Activated CD8-positive, alpha-beta memory T cell treated with anti-CD3 and anti-CD28 coated beads, Interleukin-2, amount 50 U/mL, for 1 hour (primary cell): ENCODE results near the gene TTC12.

ENCODE experiments used
- DNase-seq: peaks from one replicate; pipeline ENCODE4 v3.0.0-alpha.2; 2020; ENCODE audit errors: extremely low read depth

Gene TTC12

GRCh38 chr11:113373981-113374560 lies 59.7 kb downstream of the TTC12 start:
- no peak for DNase-seq

GRCh38 chr11:113375402-113375801 lies 61.0 kb downstream of the TTC12 start:
- DNase-seq, result no peak

- DNase-seq, result no peak
Observed at GRCh38 chr11:113376156-113376555, 61.8 kb downstream of the TTC12 start.

DNA sequence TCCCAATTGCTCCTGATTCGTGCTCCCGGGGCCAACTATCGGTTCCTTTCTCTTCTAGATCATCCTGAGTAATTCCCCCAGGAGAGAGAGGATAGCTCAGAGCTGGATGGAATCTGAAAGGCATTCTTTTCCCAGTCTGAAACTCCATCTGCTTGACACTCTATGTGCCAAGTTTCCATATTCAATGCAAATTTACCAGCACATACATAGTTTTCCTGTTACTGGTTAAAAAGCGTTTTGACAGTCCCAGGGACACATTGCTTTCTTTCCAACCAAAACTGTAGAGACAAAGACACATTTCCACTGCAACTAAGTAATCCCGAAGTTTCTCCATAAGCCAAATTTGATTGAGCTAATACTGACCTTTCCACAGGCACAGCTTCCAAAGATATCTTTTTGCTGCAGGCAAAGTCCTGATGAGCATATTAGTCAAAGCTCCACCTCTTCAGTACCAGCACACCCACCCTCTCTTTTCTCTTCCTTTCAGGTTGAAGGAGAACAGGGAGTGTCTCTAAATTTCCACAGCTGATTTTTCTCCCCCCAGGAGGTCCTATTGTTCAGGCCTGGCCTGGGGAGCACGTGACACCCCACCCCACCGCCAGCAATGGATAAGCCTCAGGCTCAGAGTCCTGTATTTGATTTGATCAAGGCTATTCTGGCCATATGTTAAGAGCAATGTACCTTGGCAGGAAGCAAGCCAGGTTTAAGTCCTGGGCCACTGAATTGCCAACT lies 63.5 kb downstream of the TTC12 start:
- DNase-seq, result no peak

DNA sequence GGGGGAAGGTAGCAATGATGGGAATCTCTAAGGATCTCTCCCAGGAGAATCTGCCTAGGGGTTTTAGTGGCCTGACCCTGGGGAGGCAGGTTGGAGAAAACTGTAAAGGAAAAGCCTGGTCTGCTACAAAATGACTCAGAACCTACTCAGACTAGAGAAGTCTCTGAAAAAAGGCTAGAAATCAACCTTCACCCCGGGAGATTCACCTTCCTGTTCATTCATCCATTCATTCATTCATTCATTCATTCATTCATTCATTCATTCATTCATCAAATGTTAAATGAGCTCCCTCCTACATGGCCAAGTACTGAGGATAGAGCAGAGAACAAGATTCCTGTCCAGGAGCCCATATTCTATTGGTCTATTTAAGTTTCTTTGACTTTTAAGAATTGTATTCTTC lies 64.3 kb downstream of the TTC12 start:
- DNase-seq, result no peak

GRCh38 chr11:113382121-113382520 lies 67.7 kb downstream of the TTC12 start:
- no peak for DNase-seq

DNA sequence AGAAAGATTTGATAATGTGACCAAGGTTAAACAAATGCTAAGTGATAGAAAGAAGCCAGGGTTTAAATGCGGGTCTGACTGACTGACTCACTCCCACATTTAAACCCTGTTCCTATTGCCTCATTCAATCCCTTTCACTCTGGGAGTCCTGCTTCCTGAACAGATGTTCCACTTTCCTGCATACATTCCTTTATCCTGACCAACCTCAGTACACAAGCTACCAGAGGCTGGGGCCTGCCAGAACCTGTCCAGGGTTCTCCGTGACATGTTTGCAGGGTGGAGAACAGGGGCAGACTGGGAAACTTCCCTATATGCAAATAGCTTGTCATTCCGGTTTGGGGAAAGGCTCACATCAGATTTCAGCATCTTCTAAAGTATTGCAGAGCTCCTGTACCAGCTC lies 70.2 kb downstream of the TTC12 start:
- no peak for DNase-seq

DNA sequence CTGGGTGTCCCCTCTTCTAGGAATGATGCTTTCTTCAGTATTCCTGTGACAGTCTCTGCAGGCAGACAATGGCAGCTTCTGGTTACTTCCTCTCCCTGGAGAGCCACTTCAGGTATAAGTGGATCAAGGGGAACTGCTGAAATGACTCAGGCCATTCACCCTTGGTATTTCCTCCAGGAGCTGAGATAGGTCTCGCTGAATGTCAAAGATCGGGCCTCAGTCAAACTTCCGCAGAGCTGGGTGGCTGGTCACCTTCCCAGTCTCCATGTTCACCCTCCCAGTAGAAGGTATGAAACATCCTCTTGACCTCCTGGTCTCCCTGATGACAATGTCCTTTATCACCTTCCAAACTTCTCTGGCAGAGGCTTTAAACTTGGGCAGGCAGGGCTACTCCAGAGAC lies 71.4 kb downstream of the TTC12 start:
- DNase-seq, result no peak

GRCh38 chr11:113386866-113387265 lies 72.5 kb downstream of the TTC12 start:
- DNase-seq, result no peak

- DNase-seq, result no peak
Observed at GRCh38 chr11:113387605-113388211, 73.3 kb downstream of the TTC12 start, which contains the start of gene ANKK1. TSS of gene ANKK1 (plus strand) at chr11:113387779. CDS start at chr11:113387885, 106 bp downstream.

- no peak for DNase-seq
Observed at GRCh38 chr11:113389272-113389671, 74.9 kb downstream of the TTC12 start.

GRCh38 chr11:113392236-113392921 lies 78.0 kb downstream of the TTC12 start:
- DNase-seq, result no peak

DNA sequence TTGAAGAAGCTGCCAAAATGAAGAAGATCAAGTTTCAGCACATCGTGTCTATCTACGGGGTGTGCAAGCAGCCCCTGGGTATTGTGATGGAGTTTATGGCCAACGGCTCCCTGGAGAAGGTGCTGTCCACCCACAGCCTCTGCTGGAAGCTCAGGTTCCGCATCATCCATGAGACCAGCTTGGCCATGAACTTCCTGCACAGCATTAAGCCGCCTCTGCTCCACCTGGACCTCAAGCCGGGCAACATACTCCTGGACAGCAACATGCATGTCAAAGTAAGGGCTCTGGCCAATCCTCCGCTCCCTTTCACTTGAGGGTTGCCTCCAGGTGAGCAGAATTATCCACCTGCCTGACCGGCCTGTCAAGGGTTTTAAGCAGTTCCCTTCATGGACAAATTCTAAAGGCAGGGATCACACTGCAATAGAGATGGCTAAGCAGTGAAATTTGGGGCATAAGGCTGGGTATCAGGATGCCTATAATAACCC lies 79.2 kb downstream of the TTC12 start:
- no peak for DNase-seq

- DNase-seq, result no peak
Observed at GRCh38 chr11:113394919-113395318, 80.5 kb downstream of the TTC12 start.

DNA sequence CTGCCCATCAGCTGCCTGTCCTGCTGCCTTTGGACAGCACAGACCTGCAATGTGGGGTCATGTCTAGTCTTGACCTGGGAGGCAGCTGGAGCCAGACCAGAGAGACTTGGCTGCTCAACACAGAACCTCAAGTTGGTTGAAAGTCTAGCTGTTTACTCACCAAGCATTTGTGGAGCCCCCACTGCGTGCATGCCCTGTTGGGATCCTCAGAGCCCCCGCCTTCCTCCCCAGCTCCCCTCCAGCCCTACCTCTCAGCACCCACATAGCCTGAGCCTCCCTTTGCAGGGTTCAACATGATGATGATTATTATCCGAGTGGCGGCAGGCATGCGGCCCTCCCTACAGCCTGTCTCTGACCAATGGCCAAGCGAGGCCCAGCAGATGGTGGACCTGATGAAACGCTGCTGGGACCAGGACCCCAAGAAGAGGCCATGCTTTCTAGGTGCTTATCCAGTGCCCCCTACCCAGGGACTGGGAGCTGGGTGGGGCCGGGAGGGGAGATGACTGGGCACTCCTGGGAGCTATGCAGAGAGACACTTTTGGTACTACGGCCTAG lies 81.5 kb downstream of the TTC12 start:
- DNase-seq, result no peak

DNA sequence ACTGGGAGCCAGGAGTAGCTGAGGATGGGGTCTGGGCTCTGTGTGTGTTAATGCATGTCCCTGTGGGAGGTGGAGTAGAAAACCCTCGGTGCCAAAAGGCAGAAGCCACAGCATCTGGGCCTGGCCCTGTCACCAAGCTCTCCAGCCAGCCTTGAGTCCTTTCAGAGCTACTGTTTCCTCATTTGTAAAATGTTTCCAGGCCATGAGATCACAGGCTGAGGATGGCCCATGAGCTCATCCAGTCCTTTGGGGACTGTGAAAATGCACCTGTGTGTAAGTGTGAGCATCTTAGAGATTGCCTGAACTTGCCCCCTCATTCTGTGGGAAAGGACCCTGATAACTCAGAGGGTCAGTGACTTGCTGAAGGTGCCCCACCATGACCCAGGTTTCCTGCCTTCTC lies 82.3 kb downstream of the TTC12 start:
- no peak for DNase-seq

DNA sequence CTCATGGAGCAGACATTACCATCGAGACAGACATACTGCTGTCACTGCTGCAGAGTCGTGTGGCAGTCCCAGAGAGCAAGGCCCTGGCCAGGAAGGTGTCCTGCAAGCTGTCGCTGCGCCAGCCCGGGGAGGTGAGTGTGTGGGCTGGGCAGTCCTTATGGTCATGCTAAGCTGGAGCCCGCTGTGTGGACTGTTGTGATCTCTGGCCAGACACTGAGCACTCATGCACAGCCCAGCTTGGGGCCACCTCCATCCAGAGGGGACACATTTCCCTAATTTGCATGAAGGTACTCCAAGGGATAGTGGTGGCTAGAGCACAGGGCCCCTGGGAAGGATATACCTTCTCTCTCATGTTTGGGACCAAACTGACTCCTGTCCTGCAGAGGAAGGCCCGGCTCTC lies 82.8 kb downstream of the TTC12 start:
- DNase-seq, result no peak

GRCh38 chr11:113397821-113398220 lies 83.4 kb downstream of the TTC12 start:
- no peak for DNase-seq

GRCh38 chr11:113398669-113399430 lies 84.5 kb downstream of the TTC12 start:
- DNase-seq, result no peak

DNA sequence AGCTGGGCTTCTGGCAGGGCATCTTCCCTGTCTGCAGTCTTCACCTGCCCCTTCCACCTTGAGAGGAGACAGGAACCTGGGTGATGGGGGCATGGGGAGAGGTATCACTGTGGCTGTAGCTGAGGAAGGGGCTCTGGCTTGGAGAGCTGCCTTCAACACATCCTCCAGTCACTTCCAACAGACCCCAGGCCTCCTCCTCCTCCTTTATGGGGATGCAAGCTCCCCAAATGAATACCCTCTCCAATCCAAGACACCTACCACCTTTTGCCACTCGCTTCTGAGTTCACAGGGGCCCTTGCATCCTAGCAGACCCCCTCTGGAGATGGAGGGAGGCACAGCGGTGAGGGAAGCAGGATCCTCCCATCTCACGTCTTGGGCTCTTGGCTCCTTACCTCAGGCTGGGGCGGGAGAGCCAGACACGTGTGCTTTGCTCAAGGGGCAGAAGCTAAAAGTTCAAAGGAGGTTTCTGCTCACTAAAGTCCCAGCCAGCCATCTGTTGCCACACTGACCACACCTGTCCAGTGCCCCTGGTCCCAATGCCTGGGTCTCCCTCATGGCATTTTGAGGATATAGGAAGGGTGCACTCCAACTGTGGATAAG lies 86.3 kb downstream of the TTC12 start:
- DNase-seq, result no peak

GRCh38 chr11:113401718-113402117 lies 87.3 kb downstream of the TTC12 start:
- DNase-seq, result no peak
